Astrocyte (in vitro differentiated cells and primary cell): ENCODE data around the gene CIZ1. TPM values are rescaled to one million over a fixed set of nuclear protein-coding genes. Genes with fewer than 3 reads are reported as not detected.

Experiments used
- DNase-seq: peaks from one replicate; pipeline ENCODE4 v3.0.0-alpha.2; 2010; ENCODE audit warnings: low read depth
- FAIRE-seq: peaks from 2 replicates; lab custom pipeline; 2011; peaks lifted over from hg19 to GRCh38; lab: Jason Lieb, UNC
- H2AFZ ChIP-seq: 2 replicates; pipeline ENCODE4 v1.6.0; 2012; ENCODE audit warnings: low read depth, low read length, inconsistent platforms
- H3K27ac ChIP-seq: 2 replicates; pipeline ENCODE4 v1.5.1; 2011; ENCODE audit warnings: low read depth, low read length, inconsistent platforms
- H3K27me3 ChIP-seq: 2 replicates; pipeline ENCODE4 v1.6.0; 2011; ENCODE audit warnings: low read length, inconsistent platforms; ENCODE audit not compliant: insufficient read depth
- H3K36me3 ChIP-seq: 2 replicates; pipeline ENCODE4 v1.5.1; 2011; ENCODE audit warnings: low read length, inconsistent platforms; ENCODE audit not compliant: insufficient read depth
- H3K4me1 ChIP-seq: 2 replicates; pipeline ENCODE4 v1.5.1; 2011; ENCODE audit warnings: low read length, inconsistent platforms; ENCODE audit not compliant: insufficient read depth
- H3K4me2 ChIP-seq: 2 replicates; pipeline ENCODE4 v1.6.0; 2012; ENCODE audit warnings: low read length, inconsistent platforms
- H3K4me3 ChIP-seq: 2 replicates; pipeline ENCODE4 v1.5.1; 2011; ENCODE audit warnings: low read depth, mild to moderate bottlenecking, low read length, inconsistent platforms; ENCODE audit not compliant: insufficient read depth
- H3K79me2 ChIP-seq: 2 replicates; pipeline ENCODE4 v1.6.0; 2012; ENCODE audit warnings: mild to moderate bottlenecking, low read length, inconsistent platforms; ENCODE audit not compliant: insufficient read depth
- H3K9ac ChIP-seq: 2 replicates; pipeline ENCODE4 v1.6.0; 2012; ENCODE audit warnings: mild to moderate bottlenecking, low read length, inconsistent platforms
- H3K9me3 ChIP-seq: 2 replicates; pipeline ENCODE4 v1.5.1; 2012; ENCODE audit warnings: low read depth, mild to moderate bottlenecking, low read length, inconsistent platforms; ENCODE audit not compliant: insufficient read depth
- H4K20me1 ChIP-seq: 2 replicates; pipeline ENCODE4 v1.6.0; 2012; ENCODE audit warnings: low read length, inconsistent platforms; ENCODE audit not compliant: insufficient read depth
- H3K27ac Mint-ChIP-seq: one replicate; pipeline ENCODE4 v1.8.0; 2021; ENCODE audit warnings: mild to moderate bottlenecking, mixed read lengths; ENCODE audit not compliant: unreplicated experiment
- H3K27me3 Mint-ChIP-seq: one replicate; pipeline ENCODE4 v1.8.0; 2021; ENCODE audit warnings: low read depth, mixed read lengths; ENCODE audit not compliant: unreplicated experiment
- H3K36me3 Mint-ChIP-seq: one replicate; pipeline ENCODE4 v1.8.0; 2021; ENCODE audit warnings: low read depth, mixed read lengths; ENCODE audit not compliant: unreplicated experiment
- H3K4me1 Mint-ChIP-seq: one replicate; pipeline ENCODE4 v1.8.0; 2021; ENCODE audit warnings: low read depth, mixed read lengths; ENCODE audit not compliant: unreplicated experiment
- H3K4me3 Mint-ChIP-seq: one replicate; pipeline ENCODE4 v1.8.0; 2021; ENCODE audit warnings: mild to moderate bottlenecking, moderate library complexity, mixed read lengths; ENCODE audit not compliant: unreplicated experiment
- H3K9me3 Mint-ChIP-seq: one replicate; pipeline ENCODE4 v1.8.0; 2021; ENCODE audit warnings: mild to moderate bottlenecking, mixed read lengths; ENCODE audit not compliant: unreplicated experiment
- EZH2 ChIP-seq: IDR thresholded peaks from 2 replicates; pipeline ENCODE4 v1.6.1; 2012; ENCODE audit warnings: mild to moderate bottlenecking, low read length, inconsistent platforms; ENCODE audit not compliant: insufficient read depth
- total RNA-seq: library from RNA; stranded (reverse); gene quantifications from 2 replicates; pipeline ENCODE4 v1.2.1, GENCODE V29; 2021
- TF ChIP-seq, protein P1 (sequence below): IDR thresholded peaks from 2 replicates; pipeline ENCODE4 v1.5.1; 2011; ENCODE audit warnings: low read depth, mild to moderate bottlenecking, inconsistent platforms, low read length, moderate library complexity; ENCODE audit not compliant: insufficient read depth

The CIZ1 gene
- total RNA-seq, 1 donor from 2014 or later, result 117 TPM

DNA sequence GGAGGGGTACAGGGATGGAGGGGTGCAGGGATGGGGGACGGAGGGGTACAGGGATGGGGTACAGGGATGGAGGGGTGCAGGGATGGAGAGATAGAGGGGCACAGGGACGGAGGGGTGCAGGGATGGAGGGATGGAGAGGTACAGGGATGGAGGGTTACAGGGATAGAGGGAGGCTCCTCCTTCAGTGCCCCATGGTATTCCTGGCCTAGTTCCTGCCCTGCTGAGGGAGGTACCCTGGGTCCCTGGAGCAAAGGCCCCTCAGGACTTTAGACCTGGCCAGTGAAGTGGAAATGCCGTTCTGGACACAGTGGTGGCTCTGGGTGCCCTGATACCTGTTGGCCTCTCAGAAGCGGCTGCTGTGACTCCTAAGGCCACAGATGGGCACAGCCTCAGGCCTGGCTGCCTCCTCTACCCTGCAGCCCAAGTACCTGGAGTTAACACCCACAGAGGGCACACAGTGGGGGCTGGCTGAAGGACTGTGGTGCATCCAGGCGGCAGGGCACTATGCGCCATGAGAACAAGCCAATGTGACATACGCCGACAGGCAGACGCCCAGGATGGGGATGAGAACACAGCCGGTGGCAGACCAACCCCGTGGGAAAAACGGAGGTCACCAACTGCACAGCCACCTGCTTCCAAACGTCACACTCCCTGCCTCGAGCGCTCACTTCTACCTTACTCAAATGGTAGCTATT, 72.3 kb downstream of the CIZ1 start:
- Histone ChIP-seq H3K9ac (no peak overlapping the region), H3K4me1 (peaks cover 3% of the 10 kb centered on the region), H3K79me2 (no peaks in the 10 kb centered on the region), H2AFZ (no peak overlapping the region), H3K27me3 (no peaks in the 10 kb centered on the region), H3K36me3 (no peaks in the 10 kb centered on the region), H3K9me3 (no peaks in the 10 kb centered on the region), H3K27ac (no peak overlapping the region), H3K4me2 (no peak overlapping the region), H3K4me3 (no peak overlapping the region), H4K20me1 (peaks cover 4% of the 10 kb centered on the region)
- DNase-seq (no peak), FAIRE-seq (no peak)
- no peak for TF ChIP-seq EZH2
- TF ChIP-seq, protein P1, sequence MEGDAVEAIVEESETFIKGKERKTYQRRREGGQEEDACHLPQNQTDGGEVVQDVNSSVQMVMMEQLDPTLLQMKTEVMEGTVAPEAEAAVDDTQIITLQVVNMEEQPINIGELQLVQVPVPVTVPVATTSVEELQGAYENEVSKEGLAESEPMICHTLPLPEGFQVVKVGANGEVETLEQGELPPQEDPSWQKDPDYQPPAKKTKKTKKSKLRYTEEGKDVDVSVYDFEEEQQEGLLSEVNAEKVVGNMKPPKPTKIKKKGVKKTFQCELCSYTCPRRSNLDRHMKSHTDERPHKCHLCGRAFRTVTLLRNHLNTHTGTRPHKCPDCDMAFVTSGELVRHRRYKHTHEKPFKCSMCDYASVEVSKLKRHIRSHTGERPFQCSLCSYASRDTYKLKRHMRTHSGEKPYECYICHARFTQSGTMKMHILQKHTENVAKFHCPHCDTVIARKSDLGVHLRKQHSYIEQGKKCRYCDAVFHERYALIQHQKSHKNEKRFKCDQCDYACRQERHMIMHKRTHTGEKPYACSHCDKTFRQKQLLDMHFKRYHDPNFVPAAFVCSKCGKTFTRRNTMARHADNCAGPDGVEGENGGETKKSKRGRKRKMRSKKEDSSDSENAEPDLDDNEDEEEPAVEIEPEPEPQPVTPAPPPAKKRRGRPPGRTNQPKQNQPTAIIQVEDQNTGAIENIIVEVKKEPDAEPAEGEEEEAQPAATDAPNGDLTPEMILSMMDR, result no peak
- Mint-ChIP-seq H3K27ac (no peak overlapping the region), H3K4me1 (peaks cover 2% of the 10 kb centered on the region), H3K4me3 (no peak overlapping the region), H3K27me3 (no peaks in the 10 kb centered on the region), H3K36me3 (peaks cover 6% of the 10 kb centered on the region), H3K9me3 (no peaks in the 10 kb centered on the region)

DNA sequence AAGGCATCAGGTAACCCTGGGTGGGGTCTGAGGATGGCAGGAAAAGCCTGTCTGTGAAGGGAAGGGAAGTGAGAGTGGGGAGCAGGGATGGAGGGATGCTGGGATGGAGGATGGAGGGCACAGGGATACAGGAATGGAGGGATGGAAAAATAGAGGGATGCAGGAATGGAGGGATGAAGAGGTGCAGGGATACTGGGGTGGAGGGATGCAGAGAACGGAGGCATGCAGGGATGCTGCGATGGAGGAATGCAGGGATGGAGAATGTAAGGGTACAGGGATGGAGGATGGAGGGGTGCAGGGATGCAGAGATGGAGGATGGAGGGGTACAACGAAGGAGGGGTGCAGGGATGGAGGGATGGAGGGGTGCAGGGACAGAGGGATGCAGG, 72.9 kb downstream of the CIZ1 start:
- no peaks in the 10 kb centered on the region for H3K9me3 Mint-ChIP-seq
- Histone ChIP-seq H3K27ac (no peak overlapping the region), H4K20me1 (peaks cover 4% of the 10 kb centered on the region), H3K4me3 (no peak overlapping the region), H2AFZ (no peak overlapping the region), H3K36me3 (no peaks in the 10 kb centered on the region), H3K27me3 (no peaks in the 10 kb centered on the region), H3K9ac (peak overlapping the region; percentile 33), H3K4me1 (peaks cover 3% of the 10 kb centered on the region), H3K9me3 (no peaks in the 10 kb centered on the region), H3K79me2 (no peaks in the 10 kb centered on the region), H3K4me2 (no peak overlapping the region)
- no peak overlapping the region for H3K4me3 Mint-ChIP-seq
- DNase-seq, result no peak
- FAIRE-seq, result no peak
- H3K4me1 Mint-ChIP-seq, result peaks cover 2% of the 10 kb centered on the region
- TF ChIP-seq, protein P1, result no peak
- no peak for TF ChIP-seq EZH2
- no peak overlapping the region for H3K27ac Mint-ChIP-seq
- H3K36me3 Mint-ChIP-seq, result peaks cover 7% of the 10 kb centered on the region
- H3K27me3 Mint-ChIP-seq, result no peaks in the 10 kb centered on the region
